Measurements from ENCODE around the gene ABI1. TPM values are rescaled to one million over a fixed set of nuclear protein-coding genes. Genes with fewer than 3 reads are reported as not detected.

ABI1 gene
- total and polyA plus RNA-seq, 3 experiments from 2014 or later: 35.9 to 79.7 (median 37.1) TPM

- peaks cover 0 to 3% (median 0%) of the 10 kb centered on the region in 3 donors for H3K4me1 Mint-ChIP-seq
- peaks cover 0 to 2% of the 10 kb centered on the region in 2 donors for H3K27me3 Mint-ChIP-seq
- peaks cover 0 to 59% (median 19%) of the 10 kb centered on the region in 3 donors for H3K36me3 Mint-ChIP-seq
- peak overlapping the region in 2 of 8 donors; percentile 3 to 4 for H3K27ac Mint-ChIP-seq
- H3K4me3 ChIP-seq (ENCODE audit: low read length): no peak overlapping the region
- no peaks in the 10 kb centered on the region for H3K4me1 ChIP-seq (ENCODE audit: insufficient read depth, low read length)
- no peak overlapping the region for H3K4me3 Mint-ChIP-seq
- no peaks in the 10 kb centered on the region for H3K9me3 Mint-ChIP-seq
- no peak for DNase-seq
- ChIA-PET POLR2A (no interaction called here), CTCF (no interaction called here)
- H3K27me3 ChIP-seq (ENCODE audit: insufficient read depth, low read length, poor library complexity, severe bottlenecking): no peaks in the 10 kb centered on the region
- no peak overlapping the region for H3K27ac ChIP-seq (ENCODE audit: low read depth, low read length)
- H3K36me3 ChIP-seq (ENCODE audit: insufficient read depth, low read length): no peaks in the 10 kb centered on the region
- no peaks in the 10 kb centered on the region for H3K9me3 ChIP-seq (ENCODE audit: low read length)
These were observed 146.2 kb downstream of the ABI1 start for GRCh38 chr10:26714415-26715136.

DNA sequence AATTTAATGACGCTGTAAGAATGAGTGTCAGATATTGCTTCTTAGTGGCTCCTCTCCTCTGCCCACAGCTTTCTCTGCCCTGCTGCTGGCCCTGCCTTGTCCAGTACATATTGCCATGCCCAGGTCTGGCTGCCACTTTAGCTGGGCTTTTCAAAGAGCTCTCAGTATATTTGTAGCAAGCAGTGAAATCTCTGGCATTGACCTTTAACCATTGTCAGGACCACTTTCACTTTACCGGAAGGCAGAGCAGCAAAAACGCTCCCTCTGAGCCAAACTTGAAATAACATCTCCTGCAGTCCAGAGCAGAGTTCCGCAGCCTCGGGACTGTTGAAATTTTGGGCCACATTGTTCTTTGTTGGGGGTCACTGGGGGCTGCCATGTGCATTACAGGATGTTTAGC, 149.4 kb downstream of the ABI1 start:
- Mint-ChIP-seq H3K4me3 (no peak overlapping the region), H3K4me1 (peaks cover under 1 to 4% (median 2%) of the 10 kb centered on the region in 3 donors), H3K27ac (peak overlapping the region in 2 of 8 donors; percentile 3 to 54), H3K27me3 (peaks cover 0 to 2% of the 10 kb centered on the region in 2 donors), H3K9me3 (no peaks in the 10 kb centered on the region), H3K36me3 (peaks cover 8 to 72% (median 27%) of the 10 kb centered on the region in 3 donors)
- H3K4me1 ChIP-seq (ENCODE audit: insufficient read depth, low read length): no peaks in the 10 kb centered on the region
- H3K36me3 ChIP-seq (ENCODE audit: insufficient read depth, low read length): peaks cover 4% of the 10 kb centered on the region
- ChIA-PET CTCF (interaction anchor here (1.3 kb wide), 1 partner anchor 376 kb away, joined by 3 read pairs; no protein-coding TSS in a partner anchor), POLR2A (no interaction called here)
- no peaks in the 10 kb centered on the region for H3K9me3 ChIP-seq (ENCODE audit: low read length)
- H3K27ac ChIP-seq (ENCODE audit: low read depth, low read length): no peak overlapping the region
- H3K4me3 ChIP-seq (ENCODE audit: low read length): no peak overlapping the region
- no peak for DNase-seq
- H3K27me3 ChIP-seq (ENCODE audit: insufficient read depth, low read length, poor library complexity, severe bottlenecking): no peaks in the 10 kb centered on the region

DNA sequence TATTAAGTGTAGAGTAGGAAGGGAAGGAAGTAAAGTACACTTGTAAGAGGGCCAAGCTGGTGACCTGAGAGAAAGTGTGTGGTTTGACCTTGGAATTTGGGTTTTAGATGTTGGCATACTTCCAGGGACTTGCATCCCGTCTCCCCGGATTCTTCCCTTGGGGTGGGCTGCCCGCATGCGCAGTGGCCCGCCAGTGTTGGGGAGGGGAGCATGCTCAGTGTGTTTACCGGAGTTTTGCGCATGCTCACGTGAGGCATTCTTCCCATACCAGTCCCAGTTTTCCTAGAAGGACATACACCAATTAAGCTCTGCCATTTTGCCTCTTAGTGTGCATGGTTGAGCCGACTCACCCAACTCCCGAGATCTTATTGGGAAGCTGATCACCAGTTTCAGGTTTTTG, 153.8 kb downstream of the ABI1 start:
- Mint-ChIP-seq H3K27me3 (no peaks in the 10 kb centered on the region), H3K4me1 (peaks cover 10 to 15% (median 11%) of the 10 kb centered on the region in 3 donors), H3K4me3 (no peak overlapping the region), H3K9me3 (no peaks in the 10 kb centered on the region), H3K27ac (no peak overlapping the region), H3K36me3 (peaks cover 11 to 62% (median 33%) of the 10 kb centered on the region in 3 donors)
- Histone ChIP-seq H3K9me3 (ENCODE audit: low read length) (no peaks in the 10 kb centered on the region), H3K4me3 (ENCODE audit: low read length) (no peak overlapping the region), H3K36me3 (ENCODE audit: insufficient read depth, low read length) (peaks cover 4% of the 10 kb centered on the region), H3K27ac (ENCODE audit: low read depth, low read length) (no peak overlapping the region), H3K27me3 (ENCODE audit: insufficient read depth, low read length, poor library complexity, severe bottlenecking) (no peaks in the 10 kb centered on the region), H3K4me1 (ENCODE audit: insufficient read depth, low read length) (no peaks in the 10 kb centered on the region)
- DNase-seq: no peak
- ChIA-PET POLR2A (no interaction called here), CTCF (interaction anchor here (2.1 kb wide), 1 partner anchor 10 kb away, joined by 4 read pairs; the partner anchor contains the start of gene PDSS1)

GRCh38 chr10:26706206-26706605, 154.6 kb downstream of the ABI1 start:
- DNase-seq: no peak
- Mint-ChIP-seq H3K27ac (peak overlapping the region in 4 of 8 donors; percentile 27 to 60 (median 42)), H3K9me3 (no peaks in the 10 kb centered on the region), H3K4me1 (peaks cover 10 to 15% (median 12%) of the 10 kb centered on the region in 3 donors), H3K36me3 (peaks cover 11 to 57% (median 33%) of the 10 kb centered on the region in 3 donors), H3K4me3 (peak overlapping the region in 1 of 7 donors; percentile 12), H3K27me3 (no peaks in the 10 kb centered on the region)
- ChIA-PET CTCF (interaction anchor here (1.5 kb wide), 2 partner anchors 20 to 154 kb away, joined by 3 to 4 read pairs; partner anchors contain the start of gene ABI1), POLR2A (no interaction called here)
- peaks cover 4% of the 10 kb centered on the region for H3K36me3 ChIP-seq (ENCODE audit: insufficient read depth, low read length)
- H3K9me3 ChIP-seq (ENCODE audit: low read length): no peaks in the 10 kb centered on the region
- no peaks in the 10 kb centered on the region for H3K27me3 ChIP-seq (ENCODE audit: insufficient read depth, low read length, poor library complexity, severe bottlenecking)
- no peak overlapping the region for H3K4me3 ChIP-seq (ENCODE audit: low read length)
- no peaks in the 10 kb centered on the region for H3K4me1 ChIP-seq (ENCODE audit: insufficient read depth, low read length)
- H3K27ac ChIP-seq (ENCODE audit: low read depth, low read length): no peak overlapping the region

- Histone ChIP-seq H3K9me3 (ENCODE audit: low read length) (no peaks in the 10 kb centered on the region), H3K36me3 (ENCODE audit: insufficient read depth, low read length) (peaks cover 4% of the 10 kb centered on the region), H3K27ac (ENCODE audit: low read depth, low read length) (no peak overlapping the region), H3K4me1 (ENCODE audit: insufficient read depth, low read length) (peaks cover under 1% of the 10 kb centered on the region), H3K4me3 (ENCODE audit: low read length) (no peak overlapping the region), H3K27me3 (ENCODE audit: insufficient read depth, low read length, poor library complexity, severe bottlenecking) (no peaks in the 10 kb centered on the region)
- Mint-ChIP-seq H3K27me3 (no peaks in the 10 kb centered on the region), H3K9me3 (no peaks in the 10 kb centered on the region), H3K4me3 (no peak overlapping the region), H3K36me3 (peaks cover 11 to 50% (median 32%) of the 10 kb centered on the region in 3 donors), H3K4me1 (peaks cover 11 to 21% (median 15%) of the 10 kb centered on the region in 3 donors), H3K27ac (no peak overlapping the region)
- ChIA-PET CTCF (no interaction called here), POLR2A (no interaction called here)
- no peak for DNase-seq
These were observed 156.8 kb downstream of the ABI1 start for GRCh38 chr10:26703974-26704373.

DNA sequence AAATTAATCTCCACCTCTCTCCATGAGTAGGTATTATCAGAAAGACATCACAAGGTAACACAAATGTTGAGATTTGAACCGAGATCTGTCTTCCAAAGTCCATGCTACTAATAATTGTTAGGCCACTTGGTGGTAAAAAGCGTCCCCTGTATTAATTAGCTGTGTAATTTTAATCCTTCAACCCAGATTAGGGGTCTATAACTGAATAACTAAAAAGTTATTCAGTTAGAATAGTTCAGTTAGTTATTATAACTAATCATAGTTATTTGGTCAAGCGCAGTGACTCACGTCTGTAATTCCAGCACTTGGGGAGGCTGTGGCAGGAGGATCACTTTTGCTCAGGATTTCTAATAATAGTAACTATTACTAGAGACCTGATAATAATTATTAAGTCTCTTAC, 157.7 kb downstream of the ABI1 start:
- no peak overlapping the region for H3K27ac Mint-ChIP-seq
- no peaks in the 10 kb centered on the region for H3K27me3 ChIP-seq (ENCODE audit: insufficient read depth, low read length, poor library complexity, severe bottlenecking)
- H3K4me3 ChIP-seq (ENCODE audit: low read length): no peak overlapping the region
- POLR2A ChIA-PET: no interaction called here
- no peak for DNase-seq
- H3K4me1 ChIP-seq (ENCODE audit: insufficient read depth, low read length): peaks cover 9% of the 10 kb centered on the region
- H3K4me1 Mint-ChIP-seq: peaks cover 20 to 30% (median 22%) of the 10 kb centered on the region in 3 donors
- no peaks in the 10 kb centered on the region for H3K9me3 Mint-ChIP-seq
- H3K4me3 Mint-ChIP-seq: no peak overlapping the region
- CTCF ChIA-PET: interaction anchor here (0.7 kb wide), 1 partner anchor 23 kb away, joined by 4 read pairs; no protein-coding TSS in a partner anchor
- H3K27me3 Mint-ChIP-seq: no peaks in the 10 kb centered on the region
- no peak overlapping the region for H3K27ac ChIP-seq (ENCODE audit: low read depth, low read length)
- H3K36me3 Mint-ChIP-seq: peaks cover 7 to 45% (median 26%) of the 10 kb centered on the region in 3 donors
- H3K36me3 ChIP-seq (ENCODE audit: insufficient read depth, low read length): peaks cover under 1% of the 10 kb centered on the region
- H3K9me3 ChIP-seq (ENCODE audit: low read length): no peaks in the 10 kb centered on the region

DNA sequence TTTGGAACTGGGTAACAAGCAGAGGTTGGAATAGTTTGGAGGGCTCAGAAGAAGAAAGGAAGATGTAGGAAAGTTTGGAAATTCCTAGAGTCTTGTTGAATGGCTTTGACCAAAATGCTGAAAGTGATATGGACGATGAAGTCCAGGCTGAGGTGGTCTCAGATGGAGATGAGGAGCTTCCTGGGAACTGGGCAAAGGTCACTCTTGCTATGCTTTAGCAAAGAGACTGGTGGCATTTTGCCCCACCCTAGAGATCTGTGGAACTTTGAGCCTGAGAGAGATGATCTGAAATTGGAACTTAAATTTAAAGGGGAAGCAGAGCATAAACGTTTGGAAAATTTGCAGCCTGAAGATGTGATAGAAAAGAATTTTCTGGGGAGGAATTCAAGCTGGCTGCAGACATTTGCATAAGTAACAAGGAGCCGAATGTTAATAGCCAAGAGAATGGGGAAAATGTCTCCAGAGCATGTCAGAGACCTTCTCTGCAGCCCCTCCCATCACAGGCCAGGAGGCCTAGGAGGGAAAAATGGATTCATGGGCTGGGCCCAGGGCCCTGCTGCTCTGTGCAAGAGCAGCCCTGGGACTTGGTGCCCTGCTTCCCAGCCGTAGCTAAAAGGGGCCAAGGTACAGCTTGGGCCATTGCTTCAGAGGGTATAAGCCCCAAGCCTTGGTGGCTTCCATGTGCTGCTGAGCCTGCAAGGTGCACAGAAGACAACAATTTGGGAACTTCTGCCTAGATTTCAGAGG, 159.7 kb downstream of the ABI1 start:
- Histone ChIP-seq H3K9me3 (ENCODE audit: low read length) (no peaks in the 10 kb centered on the region), H3K4me3 (ENCODE audit: low read length) (no peak overlapping the region), H3K4me1 (ENCODE audit: insufficient read depth, low read length) (peaks cover 17% of the 10 kb centered on the region), H3K27ac (ENCODE audit: low read depth, low read length) (no peak overlapping the region), H3K36me3 (ENCODE audit: insufficient read depth, low read length) (no peaks in the 10 kb centered on the region), H3K27me3 (ENCODE audit: insufficient read depth, low read length, poor library complexity, severe bottlenecking) (no peaks in the 10 kb centered on the region)
- peaks cover 3 to 34% (median 12%) of the 10 kb centered on the region in 3 donors for H3K36me3 Mint-ChIP-seq
- ChIA-PET CTCF (no interaction called here), POLR2A (no interaction called here)
- no peak for DNase-seq
- H3K9me3 Mint-ChIP-seq: peaks cover 0 to under 1% (median 0%) of the 10 kb centered on the region in 5 donors
- H3K27me3 Mint-ChIP-seq: no peaks in the 10 kb centered on the region
- H3K4me3 Mint-ChIP-seq: peak overlapping the region in 1 of 7 donors; percentile 66
- no peak overlapping the region for H3K27ac Mint-ChIP-seq
- peaks cover 26 to 37% (median 28%) of the 10 kb centered on the region in 3 donors for H3K4me1 Mint-ChIP-seq

DNA sequence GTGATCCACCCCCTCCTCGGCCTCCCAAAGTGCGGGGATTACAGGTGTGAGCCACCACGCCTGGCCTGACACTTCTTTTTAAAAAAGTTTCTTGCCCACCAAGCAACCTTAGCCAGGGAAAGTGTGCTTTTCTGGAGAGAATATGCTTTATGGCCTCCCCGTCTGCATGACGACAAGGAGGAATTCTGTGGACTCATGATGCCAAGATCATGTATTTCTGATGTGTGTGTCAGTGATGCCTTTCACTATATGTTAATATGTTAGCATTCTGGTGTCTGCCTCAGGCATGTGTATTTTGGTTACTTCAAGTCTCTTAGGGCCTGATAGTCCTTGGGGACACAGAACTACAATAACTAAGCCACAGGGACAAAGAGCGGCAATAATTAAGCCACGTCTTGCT, 161.1 kb downstream of the ABI1 start:
- H3K4me3 ChIP-seq (ENCODE audit: low read length): no peak overlapping the region
- Mint-ChIP-seq H3K4me3 (peak overlapping the region in 3 of 7 donors; percentile 23 to 95 (median 50)), H3K36me3 (peaks cover 0 to 26% (median 7%) of the 10 kb centered on the region in 3 donors), H3K27me3 (no peaks in the 10 kb centered on the region), H3K9me3 (peaks cover 0 to 2% (median 0%) of the 10 kb centered on the region in 5 donors), H3K4me1 (peaks cover 24 to 33% (median 25%) of the 10 kb centered on the region in 3 donors), H3K27ac (peak overlapping the region in 1 of 8 donors; percentile 29)
- ChIA-PET POLR2A (no interaction called here), CTCF (no interaction called here)
- no peaks in the 10 kb centered on the region for H3K9me3 ChIP-seq (ENCODE audit: low read length)
- H3K36me3 ChIP-seq (ENCODE audit: insufficient read depth, low read length): no peaks in the 10 kb centered on the region
- no peak for DNase-seq
- no peak overlapping the region for H3K27ac ChIP-seq (ENCODE audit: low read depth, low read length)
- no peaks in the 10 kb centered on the region for H3K27me3 ChIP-seq (ENCODE audit: insufficient read depth, low read length, poor library complexity, severe bottlenecking)
- H3K4me1 ChIP-seq (ENCODE audit: insufficient read depth, low read length): peaks cover 17% of the 10 kb centered on the region

Data from CD8-positive, alpha-beta memory T cell (primary cell).